Measurements from ENCODE around the gene LETM1. TPM values are rescaled to one million over a fixed set of nuclear protein-coding genes. Genes with fewer than 3 reads are reported as not detected.

LETM1 gene
- total RNA-seq, 1 donor from 2014 or later = 70.2 TPM

DNA sequence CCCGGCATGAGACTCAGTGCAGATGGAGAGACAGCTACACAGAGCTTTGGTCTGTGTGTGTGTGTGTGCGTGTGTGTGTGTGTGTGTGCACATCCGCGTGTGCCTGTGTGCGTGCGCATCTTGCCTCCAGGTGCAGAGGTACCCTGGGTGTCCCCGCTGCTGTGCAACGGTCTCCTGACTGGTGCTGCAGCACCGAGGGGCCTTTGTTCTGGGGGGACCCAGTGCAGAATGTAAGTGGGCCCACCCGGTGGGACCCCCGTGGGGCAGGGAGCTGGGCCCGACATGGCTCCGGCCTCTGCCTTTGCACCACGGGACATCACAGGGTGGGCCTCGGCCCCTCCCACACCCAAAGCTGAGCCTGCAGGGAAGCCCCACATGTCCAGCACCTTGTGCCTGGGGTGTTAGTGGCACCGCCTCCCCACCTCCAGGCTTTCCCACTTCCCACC, 48.6 kb downstream of the LETM1 start:
- no peak for DNase-seq (ENCODE audit: low read depth in 2 of 2)

DNA sequence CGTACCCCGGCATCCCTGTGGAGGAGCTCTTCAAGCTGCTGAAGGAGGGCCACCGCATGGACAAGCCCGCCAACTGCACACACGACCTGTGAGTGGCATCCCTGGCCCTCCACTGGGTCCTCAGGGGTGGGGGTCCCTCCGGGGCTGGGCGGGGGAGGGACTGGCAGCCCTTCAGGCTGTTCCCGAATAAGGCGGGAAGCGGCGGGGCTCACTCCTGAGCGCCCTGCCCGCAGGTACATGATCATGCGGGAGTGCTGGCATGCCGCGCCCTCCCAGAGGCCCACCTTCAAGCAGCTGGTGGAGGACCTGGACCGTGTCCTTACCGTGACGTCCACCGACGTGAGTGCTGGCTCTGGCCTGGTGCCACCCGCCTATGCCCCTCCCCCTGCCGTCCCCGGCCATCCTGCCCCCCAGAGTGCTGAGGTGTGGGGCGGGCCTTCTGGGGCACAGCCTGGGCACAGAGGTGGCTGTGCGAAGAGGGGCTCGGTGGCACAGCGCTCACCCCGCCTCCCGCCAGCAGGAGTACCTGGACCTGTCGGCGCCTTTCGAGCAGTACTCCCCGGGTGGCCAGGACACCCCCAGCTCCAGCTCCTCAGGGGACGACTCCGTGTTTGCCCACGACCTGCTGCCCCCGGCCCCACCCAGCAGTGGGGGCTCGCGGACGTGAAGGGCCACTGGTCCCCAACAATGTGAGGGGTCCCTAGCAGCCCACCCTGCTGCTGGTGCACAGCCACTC, 49.2 kb downstream of the LETM1 start:
- no peak for DNase-seq (ENCODE audit: low read depth in 2 of 2)

DNA sequence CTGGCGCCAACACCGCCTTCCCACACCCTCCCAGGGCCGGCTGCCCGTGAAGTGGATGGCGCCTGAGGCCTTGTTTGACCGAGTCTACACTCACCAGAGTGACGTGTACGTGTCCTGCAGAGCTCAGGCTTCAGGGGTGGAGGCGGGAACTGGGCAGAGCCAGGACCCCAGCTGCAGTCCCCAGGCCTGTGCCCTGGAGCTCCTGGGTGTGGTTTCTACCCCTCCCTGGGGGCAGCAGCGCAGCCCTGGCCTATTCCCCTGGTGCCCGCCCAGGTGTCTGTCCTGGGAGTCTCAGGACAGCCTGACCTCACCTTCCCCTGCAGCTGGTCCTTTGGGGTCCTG, 49.8 kb downstream of the LETM1 start:
- no peak for DNase-seq (ENCODE audit: low read depth in 2 of 2)

DNA sequence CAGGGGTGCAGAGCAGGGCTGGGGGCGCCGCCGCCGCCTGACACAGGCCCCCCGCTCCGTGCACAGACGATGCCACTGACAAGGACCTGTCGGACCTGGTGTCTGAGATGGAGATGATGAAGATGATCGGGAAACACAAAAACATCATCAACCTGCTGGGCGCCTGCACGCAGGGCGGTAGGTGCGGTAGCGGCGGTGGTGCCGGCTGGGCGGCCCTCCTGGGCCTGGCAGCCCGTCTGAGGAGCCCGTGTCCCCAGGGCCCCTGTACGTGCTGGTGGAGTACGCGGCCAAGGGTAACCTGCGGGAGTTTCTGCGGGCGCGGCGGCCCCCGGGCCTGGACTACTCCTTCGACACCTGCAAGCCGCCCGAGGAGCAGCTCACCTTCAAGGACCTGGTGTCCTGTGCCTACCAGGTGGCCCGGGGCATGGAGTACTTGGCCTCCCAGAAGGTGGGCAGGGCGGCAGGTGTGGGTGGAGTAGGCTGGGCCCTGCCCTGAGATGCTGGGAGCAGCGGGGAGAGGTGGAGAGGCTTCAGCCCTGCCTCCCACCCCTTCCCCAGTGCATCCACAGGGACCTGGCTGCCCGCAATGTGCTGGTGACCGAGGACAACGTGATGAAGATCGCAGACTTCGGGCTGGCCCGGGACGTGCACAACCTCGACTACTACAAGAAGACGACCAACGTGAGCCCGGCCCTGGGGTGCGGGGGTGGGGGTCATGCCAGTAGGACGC, 50.3 kb downstream of the LETM1 start:
- no peak for DNase-seq (ENCODE audit: low read depth in 2 of 2)

DNA sequence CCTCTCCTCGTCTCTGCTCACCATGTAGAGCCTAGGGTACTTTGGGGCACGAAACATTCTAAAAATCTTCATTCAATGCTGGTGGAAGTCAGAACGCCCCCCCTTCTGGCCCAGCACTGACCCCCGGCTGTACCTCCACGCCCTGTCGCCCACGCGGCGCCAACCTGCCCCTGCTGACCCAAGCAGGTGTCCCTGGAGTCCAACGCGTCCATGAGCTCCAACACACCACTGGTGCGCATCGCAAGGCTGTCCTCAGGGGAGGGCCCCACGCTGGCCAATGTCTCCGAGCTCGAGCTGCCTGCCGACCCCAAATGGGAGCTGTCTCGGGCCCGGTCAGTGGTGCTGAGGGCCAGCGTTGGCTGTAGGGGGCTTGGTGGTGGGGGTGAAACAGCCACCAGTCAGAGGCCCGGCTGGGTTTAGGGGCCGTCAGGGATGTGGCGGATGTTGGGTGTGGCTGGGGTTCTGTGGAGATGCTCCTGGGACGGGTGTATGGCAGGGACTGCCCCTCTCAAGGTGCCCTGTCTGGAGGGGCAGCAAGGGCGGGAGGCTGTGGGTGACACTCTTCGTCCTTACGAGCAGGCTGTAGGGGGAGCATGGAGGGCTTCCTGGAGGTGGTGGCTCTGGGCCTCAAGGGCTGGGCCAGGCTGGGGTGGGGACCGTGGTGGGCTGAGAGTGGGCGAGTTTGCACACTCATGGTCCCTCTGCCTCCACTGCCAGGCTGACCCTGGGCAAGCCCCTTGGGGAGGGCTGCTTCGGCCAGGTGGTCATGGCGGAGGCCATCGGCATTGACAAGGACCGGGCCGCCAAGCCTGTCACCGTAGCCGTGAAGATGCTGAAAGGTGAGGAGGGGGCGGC, 51.1 kb downstream of the LETM1 start:
- DNase-seq (ENCODE audit: low read depth in 2 of 2) = no peak

DNA sequence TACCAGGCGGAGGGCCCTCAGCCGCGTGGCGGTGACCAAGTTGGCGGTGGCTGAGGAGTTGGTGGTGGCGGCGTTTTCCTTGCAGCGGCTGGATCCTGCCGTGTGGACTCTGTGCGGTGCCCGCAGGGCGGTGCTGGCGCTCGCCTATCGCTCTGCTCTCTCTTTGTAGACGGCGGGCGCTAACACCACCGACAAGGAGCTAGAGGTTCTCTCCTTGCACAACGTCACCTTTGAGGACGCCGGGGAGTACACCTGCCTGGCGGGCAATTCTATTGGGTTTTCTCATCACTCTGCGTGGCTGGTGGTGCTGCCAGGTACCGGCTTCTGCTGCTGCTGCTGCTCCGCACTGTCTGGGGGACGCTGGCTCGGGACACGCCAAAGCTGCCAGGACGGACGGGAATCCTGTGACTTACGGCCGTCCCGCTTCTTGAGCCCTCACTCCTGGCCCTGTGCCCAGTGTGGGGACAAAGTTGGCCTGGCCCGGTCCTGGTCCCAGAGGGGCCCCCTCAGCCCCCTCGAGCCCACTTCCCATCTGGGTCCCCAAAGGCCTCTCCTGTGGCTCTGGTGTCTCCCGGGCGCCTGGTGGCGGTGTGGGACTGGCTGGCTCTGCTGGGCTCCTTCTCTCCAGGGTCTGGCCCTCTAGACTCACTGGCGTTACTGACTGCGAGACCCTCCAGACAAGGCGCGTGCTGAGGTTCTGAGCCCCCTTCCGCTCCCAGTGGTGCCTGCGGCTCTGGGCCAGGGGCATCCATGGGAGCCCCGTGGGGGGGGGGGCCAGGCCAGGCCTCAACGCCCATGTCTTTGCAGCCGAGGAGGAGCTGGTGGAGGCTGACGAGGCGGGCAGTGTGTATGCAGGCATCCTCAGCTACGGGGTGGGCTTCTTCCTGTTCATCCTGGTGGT, 52.2 kb downstream of the LETM1 start:
- DNase-seq (ENCODE audit: low read depth in 2 of 2) = no peak

DNA sequence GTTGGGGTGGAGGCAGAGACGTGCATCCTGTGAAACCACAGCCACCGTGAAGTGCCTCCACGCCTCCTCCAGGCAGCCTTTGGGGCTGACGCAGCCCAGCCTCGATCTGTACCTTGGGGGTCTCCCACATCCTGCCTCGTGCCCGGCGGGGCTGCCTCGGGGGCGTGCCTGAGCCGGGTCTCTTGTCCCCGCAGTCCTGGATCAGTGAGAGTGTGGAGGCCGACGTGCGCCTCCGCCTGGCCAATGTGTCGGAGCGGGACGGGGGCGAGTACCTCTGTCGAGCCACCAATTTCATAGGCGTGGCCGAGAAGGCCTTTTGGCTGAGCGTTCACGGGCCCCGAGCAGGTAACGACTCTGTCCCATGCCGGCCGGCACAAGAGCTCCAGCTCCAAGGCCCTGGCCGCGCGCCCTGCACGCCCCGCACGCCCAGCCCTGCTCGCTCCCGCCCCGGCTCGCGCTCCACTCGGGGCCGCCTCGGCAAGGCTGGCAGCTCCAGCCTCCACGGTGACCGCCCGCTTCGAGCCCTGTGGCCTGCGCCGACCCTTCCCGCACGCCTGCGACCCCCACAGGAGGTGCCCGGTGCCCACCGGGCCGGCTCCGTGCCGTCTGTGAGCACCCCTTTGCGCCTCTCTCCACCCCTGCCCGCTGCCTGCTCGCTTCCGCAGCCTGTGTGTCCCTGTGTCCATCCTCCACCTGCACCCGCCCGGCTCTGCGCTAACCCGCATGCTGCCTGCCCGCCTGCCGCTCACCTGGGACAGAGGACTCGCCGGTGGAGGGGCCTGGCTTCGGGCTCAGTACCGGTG, 53.0 kb downstream of the LETM1 start:
- no peak for DNase-seq (ENCODE audit: low read depth in 2 of 2)

DNA sequence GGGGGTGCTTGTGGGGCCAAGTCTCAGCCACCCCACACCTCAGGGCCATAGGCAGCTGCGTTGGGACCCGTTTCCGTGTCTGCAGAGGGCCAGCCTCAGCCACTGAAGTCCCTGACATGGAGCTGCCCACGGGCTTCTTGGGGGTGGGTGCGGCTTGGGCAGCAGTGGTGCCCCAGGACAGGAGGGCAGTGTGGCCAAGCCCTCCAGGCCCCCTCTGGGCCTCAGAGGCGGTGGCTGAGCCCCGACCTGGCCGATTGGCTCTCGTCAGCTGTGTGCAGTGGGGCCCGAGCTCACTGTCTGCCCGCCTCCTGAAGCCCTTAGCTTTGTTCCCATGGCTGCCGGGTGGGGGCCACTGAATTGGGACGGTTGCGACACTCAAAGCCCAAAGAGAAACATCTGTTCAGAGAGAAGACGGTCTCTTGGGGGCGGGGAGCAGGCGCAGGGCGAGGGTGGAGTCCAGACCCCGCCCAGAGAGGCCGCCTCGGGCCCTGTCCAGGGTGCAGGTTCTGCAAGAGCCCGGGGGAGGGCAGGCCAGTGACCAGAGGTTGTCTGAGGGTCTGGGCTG, 53.7 kb downstream of the LETM1 start:
- DNase-seq (ENCODE audit: low read depth in 2 of 2) = no peak

DNA sequence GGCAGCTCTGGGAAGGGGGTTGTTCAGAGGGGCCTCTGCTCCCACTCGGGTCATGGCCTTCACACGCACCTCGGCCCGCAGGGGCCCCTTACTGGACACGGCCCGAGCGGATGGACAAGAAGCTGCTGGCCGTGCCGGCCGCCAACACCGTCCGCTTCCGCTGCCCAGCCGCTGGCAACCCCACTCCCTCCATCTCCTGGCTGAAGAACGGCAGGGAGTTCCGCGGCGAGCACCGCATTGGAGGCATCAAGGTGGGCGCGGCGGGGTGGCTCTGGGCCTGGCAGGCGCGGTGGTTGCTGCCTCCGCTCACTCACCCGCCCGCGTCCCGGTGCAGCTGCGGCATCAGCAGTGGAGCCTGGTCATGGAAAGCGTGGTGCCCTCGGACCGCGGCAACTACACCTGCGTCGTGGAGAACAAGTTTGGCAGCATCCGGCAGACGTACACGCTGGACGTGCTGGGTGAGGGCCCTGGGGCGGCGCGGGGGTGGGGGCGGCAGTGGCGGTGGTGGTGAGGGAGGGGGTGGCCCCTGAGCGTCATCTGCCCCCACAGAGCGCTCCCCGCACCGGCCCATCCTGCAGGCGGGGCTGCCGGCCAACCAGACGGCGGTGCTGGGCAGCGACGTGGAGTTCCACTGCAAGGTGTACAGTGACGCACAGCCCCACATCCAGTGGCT, 54.5 kb downstream of the LETM1 start:
- DNase-seq (ENCODE audit: low read depth in 2 of 2) = no peak

DNA sequence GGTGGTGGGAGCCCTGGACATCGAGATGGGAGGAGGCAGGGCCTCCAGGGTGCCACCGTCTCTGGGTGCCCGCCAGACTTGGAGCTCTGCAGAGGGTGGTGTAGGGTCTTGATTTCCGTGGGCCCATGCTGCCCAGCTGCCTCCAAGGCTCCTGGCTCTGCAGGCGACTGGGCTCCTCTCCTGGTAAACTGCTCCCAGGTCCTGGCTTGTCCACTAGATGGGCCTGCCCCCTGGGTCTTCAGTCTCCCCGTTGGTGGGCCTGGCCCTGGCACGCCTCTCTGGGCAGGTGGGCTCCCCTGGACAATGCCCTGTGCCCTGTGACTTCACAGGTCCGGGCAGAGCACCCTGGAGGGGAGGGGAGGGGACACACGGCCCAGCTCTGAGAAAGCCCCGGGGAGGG, 55.2 kb downstream of the LETM1 start:
- no peak for DNase-seq (ENCODE audit: low read depth in 2 of 2)

DNA sequence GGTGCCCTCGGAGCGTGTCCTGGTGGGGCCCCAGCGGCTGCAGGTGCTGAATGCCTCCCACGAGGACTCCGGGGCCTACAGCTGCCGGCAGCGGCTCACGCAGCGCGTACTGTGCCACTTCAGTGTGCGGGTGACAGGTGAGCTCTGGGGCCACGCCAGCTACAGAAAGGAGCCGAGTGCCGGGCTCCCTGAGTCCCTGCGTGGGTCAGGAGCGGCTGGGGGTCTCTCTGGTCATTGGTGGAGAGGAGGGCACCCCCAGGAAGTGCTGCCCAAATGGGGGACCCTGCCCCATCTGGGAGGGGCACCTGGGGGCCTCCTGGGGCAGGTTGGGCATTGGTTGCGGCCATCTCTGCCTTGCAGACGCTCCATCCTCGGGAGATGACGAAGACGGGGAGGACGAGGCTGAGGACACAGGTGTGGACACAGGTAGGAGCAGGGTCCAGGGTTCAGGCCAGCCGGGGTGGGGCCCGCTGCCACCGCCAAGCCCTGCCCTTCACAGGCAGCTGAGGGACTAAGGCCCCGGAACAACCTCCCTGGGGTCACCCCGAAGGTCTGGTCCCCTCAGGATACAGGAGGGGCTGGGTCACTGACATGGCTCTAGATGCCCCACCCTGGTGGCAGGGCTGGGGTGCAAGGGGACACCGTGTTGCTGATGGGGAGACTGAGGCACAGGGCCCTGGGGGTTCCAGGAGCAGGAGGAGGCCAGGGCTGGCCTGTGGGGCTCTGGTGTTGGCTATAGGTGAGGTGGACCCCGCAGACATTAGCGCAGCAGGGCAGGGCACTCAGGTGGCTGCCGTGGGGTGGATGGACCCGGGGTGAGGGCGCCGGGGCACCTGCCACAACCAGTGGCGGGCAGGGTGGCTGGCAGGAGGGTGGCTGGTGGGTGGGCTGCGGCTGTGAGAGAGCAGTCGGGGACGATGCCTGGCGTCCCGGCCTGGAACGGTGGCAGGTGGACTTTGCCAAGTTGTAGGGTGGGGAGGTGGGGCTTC, 56.3 kb downstream of the LETM1 start:
- DNase-seq (ENCODE audit: low read depth in 2 of 2) = no peak

DNA sequence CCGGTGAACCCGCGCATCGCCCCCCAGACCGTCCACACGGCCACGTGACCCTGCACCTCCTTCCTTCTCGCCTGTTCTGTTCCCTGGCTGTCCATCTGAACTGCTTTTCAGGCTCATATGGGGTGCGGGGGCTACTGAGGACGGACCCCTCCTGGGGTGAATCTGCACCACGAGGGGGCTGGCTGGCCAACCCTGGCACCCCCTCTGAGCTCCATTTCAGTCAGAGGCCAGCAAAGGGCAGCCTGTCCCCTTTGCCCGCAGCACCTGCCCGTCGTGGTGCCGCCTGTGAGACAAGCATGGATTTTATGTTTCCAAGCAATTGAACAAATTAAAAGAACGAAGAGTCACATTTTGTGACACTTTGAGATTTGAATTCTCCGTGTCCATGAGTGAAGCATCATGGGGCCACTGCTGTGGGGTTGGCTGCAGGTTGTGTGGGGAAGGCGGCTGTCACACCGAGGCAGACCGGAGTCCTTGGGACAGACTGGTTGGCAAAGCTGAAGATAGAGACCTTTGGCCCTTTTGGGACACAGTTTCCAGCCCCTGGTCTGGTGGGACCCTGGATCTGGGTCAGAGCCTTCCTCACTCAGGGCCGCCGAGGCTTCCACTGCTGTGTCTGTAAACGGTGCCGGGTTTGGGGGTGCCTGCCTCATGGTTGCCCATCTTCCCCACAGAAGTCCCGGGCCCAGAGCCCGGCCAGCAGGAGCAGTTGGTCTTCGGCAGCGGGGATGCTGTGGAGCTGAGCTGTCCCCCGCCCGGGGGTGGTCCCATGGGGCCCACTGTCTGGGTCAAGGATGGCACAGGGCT, 57.2 kb downstream of the LETM1 start:
- no peak for DNase-seq (ENCODE audit: low read depth in 2 of 2)

DNA sequence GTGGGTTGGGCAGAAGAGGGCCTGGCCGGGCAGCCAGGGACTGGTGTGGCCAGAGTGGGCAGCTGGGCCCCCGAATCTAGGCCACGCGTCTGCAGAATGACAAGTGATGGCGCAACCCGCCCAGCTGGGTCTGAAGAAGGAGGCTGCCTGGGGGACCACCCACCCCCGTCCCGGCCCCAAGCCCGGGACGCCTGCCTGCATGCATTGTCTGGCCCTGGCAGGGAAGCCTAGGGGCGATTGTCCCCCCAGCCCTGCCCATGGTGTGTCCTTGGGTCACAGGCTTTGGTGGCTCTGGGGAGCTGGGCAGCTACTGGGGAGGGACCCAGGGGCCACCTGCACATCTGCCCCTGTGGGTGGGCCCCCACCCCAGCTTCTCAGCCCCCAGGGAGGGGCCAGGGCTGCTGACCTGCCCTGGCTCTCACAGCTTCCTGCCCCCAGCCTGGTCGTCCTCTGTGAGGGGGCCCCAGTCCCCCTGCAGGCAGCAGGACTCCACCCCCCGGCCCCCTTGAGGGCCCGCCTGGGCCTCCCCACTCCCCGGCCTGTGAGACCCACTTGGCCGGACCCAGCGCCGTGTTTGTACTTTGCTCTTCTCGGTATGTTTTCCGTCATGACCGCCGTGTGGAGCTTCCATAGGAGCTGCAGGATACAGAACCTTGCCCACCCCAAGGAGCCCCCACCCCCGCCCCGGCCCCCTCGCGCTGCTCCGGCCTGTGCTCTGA, 57.9 kb downstream of the LETM1 start:
- no peak for DNase-seq (ENCODE audit: low read depth in 2 of 2)

DNA sequence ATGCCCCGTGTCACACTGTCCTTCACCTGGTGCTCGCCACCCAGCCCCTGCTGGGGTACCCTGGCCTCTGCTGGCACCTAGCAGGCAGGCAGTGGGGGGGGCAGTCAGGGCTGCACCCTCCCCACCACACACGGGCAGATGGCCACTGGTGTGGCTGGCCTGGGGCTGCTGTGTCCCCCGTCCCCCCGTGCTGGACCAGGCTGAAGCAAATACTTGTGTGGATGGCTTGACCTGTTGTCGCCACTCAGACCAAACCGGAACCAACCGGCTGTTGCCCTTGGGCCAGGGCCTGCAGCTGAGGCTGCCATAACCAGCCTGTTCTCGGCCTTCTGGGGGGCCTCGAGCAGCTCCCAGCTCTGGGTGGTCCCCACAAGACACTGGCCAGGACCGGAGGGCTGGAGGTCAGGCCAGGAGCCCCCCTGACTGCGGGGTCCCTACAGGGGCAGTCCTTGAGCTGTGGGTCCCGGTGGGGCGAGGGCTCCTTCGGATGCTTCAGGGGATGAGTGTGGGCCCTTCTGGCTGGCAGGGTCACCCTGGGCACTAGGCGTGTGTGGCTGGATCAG, 58.6 kb downstream of the LETM1 start:
- no peak for DNase-seq (ENCODE audit: low read depth in 2 of 2)

DNA sequence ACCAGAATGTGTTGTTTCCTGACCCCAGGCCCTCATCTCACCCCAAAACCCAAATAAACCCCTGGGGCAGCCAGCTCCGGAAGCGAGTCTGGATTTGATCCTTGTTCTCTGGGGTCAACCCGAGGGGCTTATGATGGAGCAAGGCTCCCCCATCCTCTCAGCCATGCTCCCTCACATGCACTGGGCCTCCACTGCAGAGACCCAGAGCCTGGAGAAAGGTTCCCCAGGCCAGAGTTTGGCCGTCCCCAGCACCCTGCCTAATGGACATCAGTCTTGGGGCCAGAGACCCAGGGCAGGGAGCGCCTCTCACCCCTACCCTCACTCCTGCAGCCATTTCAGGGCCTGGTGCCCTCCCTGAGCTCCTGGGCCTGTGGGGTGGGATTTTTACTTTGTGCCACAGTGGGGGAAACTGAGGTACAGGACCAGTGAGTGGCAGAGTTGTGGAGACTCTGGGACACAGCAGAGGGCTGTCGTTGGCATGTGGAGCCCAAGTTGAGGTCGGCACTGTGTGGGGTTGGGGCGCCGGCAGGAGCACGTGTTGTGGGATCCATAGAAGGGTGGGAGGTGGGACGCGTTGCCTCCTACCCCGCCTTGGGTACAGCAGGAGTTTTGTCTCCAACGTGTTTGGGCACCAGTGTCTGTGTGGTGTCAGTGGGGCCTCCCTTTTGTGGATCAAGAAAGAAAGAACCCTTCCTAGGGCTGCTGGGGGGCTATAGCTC, 59.3 kb downstream of the LETM1 start:
- DNase-seq (ENCODE audit: low read depth in 2 of 2) = no peak

All from lung microvascular endothelial cell (primary cell).